NCI-H345 treated with DMSO at 0.1 percent for 48 hours (cell line): ENCODE data around the gene CD84.
"Not testable (repeated sequence)": the region's sequence is repeated elsewhere in the genome, so short reads cannot be mapped to it uniquely, and the experiment has no call there.

ENCODE experiments used
- DNase-seq: peaks from one replicate; lab custom pipeline; 2025; ENCODE audit not compliant: unreplicated experiment; lab: John Stamatoyannopoulos, UW

The CD84 gene

DNA sequence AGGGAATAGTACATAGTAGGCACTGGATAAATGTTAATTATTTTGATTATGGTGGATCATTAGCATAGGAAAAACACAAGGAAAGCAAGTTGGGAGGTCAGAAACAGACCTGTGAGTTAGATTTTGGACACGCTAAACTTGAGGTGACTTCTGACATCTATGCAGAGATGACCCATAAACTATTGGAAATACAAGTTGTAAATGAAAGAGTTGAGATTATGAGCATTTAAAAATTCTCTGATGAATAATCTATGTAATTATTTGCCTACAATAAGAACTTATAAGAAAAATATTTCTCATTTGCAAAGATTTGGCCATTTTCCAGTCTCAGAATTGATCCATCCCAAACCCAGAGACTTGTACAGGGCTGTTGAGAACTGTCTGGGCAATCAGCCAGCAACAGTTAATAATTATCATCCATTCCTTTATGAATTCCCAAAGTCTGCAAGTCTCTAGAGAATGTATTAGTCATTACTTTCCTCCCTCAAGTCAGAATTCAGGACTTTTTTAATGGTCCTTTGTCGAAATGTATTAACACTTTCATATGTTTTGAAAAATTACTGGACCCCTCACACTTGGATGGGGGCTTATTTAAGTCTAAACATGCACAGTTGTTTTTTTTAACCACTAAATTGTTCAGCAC, 36.9 kb downstream of the CD84 start:
- DNase-seq, result no peak

DNA sequence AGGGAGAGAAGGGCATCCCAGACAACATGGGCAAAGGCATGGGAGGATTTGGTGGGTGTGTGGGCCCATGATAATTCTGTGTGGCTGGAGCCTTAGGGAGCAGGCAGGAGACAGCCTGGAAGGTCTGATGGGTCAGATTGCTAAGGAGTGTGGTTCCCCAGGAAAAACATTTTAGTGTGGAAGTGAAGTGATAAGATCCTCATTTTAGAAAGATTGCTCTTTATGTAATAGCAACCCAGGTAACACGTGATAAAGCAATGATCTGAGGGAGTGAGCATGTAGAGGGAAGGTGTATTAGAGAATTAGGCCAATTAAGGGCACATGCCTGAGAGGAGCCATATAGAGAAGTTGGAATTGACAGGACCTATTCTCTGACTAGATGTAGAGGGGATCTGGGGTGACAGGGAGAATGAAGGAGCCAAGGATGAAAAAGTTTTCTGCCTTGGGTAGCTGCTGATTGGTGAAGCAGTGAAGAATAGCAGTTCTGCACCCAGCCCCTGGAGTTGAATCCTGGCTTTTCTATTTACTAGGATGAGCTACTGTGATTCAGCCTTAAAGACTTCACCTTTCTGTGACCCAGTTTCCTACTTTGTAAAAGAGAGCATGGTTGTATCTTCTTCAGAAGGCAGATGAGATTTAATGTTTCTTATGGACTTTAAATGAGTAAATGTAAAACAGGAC, 37.5 kb downstream of the CD84 start:
- no peak for DNase-seq

DNA sequence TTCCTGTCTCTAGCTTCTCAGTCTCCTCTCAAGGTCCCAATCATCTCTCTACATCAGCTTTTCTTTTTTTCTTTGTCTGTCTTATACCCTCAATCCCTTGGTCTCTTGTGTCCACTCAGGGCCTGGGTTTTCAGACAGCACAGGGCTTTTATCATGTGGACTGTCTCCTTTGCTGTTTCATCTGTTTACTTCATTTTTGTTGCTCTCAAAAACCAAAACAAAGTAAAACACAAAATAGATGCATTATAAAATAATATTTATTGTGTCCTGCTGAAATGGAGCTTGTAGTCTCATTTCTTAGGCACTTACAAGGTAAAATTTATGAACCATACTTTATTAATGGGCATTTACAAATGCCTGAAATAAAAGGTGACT, 38.5 kb downstream of the CD84 start:
- no peak for DNase-seq

DNA sequence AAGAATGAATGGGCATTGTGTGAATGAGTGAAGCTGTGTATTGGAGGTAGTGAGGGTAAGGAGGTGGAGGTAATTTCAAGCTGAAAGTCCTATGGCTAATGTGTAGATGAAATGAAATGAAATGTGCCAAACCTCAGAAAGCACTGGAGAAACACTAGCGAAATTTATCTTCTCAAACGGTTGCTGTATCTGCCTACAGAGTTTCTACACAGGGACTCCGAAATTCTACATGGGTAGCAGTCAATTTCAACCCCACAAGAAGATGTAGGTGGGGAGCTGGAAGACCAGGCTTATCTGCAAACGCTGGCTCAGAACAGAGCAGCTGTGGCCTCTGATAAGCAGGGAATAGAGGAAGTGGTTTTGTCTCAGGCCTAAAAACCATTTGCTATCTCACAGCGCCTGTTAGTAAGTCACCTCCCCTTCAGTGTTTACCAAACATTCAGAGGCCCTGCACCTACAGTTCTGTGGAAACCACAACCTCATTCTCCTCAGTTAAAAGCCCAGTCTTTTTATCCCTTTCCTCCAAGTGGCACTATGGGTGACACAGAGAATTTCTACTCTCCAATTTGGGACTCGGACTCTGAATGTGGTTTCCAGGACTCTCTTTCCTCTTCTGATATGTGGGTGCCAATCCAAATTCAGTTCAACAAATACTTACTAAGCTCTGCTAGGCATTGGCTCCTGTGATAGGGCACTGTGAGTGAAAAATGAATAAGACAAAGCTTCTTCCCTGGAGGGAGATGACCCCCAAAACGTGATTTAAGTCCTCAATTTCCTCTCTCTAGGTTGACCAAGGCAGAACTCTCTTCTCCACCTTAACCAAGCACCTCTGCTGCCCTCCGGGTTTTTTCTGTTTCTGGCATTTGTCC, 39.1 kb downstream of the CD84 start:
- no peak for DNase-seq

DNA sequence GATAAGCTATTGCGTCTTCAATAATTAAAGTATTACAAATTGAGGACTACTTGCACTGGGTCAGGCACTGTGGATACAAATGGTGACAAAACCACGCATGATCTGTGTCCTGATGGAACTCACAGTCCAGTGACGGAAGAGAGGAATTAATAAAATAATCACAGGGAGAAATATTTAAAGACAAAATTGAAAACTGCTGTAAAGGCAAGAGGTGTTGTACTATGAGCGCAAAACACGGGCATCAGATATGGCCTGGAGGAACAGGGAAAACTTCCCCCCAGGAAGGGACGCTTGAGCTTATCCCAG, 39.7 kb downstream of the CD84 start:
- no peak for DNase-seq

DNA sequence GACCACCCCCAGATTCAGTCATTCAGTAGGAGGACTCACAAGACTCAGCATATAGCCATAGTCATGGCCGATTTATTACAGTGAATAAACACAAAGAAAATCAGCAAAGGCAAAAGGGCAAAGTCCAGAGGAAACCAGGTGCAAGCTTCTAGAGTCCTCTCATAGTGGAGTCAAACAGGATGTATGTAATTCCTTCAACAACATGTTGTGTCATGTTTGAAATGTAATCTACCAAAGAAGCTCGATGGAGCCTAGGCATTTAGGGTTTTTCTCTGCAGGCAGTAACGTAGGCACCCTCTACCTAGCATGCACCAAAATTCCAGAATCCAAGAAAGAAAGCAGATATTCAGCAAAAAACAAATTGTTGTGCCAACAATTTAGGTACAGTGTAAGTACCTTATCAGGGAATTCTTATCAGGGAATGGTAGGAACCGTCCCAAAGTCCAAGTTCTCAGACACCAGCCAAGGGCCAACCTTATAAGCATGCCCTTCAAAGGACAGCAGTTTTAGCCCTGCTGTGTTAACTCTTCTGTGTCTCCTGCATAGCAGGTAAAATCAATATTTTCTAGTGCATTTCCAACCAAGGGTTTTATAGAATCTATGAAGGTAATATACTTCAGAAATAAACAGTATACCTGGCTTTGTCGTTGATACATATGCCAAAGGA, 40.2 kb downstream of the CD84 start:
- DNase-seq, result no peak

DNA sequence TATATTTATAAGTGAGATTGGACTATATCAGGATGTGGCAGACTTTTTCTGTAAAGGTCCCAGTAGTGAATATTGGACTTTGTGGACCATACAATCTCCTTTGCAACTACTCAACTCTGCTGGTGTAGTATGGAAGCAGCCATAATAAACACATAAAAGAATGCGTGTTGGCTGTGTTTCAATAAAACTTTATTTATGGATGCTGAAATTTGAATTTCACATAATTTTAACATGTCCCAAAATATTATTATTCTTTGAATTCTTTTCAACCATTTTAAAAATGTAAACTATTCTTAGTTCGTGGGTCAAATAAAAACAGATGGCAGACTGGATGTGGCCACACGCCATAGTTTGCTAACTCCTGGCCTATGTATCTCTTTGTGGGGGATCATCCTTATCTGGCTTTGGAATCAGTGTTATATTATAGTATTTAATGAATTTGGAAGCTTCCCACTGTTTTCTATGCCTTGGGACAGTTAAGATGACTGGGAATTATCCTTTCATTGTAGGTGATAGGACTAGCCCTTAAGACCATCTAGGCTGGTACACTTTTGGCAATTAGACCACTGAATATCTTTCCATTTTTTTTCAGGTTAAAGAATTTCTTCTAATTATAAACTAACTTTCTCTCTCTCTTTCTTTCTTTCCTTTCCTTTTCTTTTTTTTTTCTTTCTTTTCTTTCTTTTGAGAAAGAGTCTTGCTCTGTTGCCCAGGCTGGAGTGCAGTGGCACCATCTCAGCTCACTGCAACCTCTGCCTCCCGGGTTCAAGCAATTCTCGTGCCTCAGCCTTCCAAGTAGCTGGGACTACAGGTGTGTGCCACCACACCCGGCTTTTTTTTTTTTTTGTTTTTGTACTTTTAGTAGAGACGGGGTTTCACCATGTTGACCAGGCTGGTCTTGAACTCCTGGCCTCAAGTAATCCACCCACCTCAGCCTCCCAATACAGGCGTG, 41.3 kb downstream of the CD84 start:
- no peak for DNase-seq

DNA sequence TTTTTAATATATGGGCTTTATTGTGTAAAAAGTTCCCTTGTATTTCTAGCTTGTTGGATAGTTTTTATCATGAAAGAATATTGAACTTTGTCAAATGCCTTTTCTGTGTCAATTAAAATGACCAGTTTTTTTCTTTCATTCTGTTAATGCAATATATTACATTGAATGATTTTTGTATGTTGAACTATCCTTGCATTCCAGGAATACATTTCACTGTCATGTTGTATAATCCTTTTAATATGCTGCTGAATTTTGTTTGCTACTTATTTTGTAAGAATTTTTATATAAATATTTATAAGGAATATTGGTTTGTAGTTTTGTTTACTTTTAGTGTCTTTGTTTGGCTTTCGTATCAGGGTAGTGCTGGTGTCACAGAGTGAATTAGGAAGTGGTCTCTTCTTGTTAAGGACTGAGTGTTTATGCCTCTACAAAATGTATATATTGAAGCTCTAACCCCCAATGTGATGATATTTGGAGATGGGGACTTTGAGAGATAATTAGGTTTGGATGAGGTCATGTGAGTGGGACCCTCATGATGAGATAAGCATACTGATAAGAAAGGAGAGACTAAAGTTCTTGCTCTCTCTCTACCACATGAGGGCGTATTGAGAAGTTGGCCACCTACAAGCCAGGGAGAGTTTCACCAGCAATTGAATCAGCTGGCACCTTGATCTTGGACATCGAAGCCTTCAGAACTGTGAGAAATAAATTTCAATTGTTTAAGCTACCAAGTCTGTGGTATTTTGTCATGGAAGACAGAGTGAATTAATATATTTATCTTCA, 44.3 kb downstream of the CD84 start:
- no peak for DNase-seq

DNA sequence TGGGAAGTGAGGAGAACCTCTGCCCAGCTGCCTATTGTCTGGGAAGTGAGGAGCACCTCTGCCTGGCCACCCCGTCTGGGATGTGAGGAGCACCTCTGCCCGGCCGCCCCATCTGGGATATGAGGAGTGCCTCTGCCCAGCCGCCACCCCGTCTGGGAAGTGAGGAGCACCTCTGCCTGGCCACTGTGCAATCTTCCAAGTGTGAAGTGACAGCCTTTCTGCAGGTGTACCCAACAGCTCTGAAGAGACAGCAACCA, 46.8 kb downstream of the CD84 start:
- DNase-seq, result not testable (repeated sequence)

DNA sequence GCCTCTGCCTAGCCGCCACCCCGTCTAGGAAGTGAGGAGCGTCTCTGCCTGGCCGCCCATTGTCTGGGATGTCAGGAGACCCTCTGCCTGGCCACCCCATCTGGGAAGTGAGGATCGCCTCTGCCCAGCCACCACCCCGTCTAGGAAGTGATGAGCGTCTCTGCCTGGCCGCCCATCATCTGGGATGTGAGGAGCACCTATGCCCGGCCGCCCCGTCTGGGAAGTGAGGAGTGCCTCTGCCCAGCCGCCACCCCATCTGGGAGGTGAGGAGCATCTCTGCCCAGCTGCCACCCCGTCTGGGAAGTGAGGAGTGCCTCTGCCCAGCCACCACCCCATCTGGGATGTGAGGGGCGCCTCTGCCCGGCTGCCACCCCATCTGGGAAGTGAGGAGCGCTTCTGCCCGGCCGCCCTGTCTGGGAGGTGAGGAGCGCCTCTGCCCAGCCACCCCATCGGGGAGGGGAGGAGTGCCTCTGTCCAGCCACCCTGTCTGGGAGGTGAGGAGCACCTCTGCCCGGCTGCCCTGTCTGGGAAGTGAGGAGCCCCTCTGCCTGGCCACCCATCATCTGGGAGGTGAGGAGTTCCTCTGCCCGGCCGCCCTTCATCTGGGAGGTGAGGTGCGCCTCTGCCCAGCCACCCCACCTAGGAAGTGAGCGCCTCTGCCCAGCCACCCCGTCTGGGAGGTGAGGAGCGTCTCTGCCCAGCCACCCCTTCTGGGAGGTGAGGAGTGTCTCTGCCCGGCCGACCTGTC, 47.3 kb downstream of the CD84 start:
- not testable (repeated sequence) for DNase-seq

DNA sequence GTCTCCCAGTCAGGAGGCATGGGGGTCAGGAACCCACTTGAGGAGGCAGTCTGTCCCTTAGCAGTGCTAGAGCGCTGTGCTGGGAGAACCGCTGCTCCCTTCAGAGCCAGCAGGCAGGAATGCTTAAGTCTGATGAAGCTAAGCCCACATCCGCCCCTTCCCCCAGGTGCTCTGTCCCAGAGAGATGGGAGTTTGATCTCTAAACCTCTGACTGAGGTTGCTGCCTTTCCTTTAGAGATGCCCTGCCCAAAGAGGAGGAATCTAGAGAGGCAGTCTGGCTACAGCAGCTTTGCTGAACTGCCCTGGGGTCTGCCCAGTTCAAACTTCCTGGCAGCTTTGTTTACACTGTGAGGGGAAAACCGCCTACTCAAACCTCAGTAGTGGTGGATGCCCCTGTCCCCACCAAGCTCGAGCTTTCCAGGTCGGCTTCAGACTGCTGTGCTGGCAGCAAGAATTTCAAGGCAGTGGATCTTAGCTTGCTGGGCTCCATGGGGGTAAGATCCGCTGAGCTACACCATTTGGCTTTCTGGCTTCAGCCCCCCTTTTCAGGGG, 49.8 kb downstream of the CD84 start:
- not testable (repeated sequence) for DNase-seq

DNA sequence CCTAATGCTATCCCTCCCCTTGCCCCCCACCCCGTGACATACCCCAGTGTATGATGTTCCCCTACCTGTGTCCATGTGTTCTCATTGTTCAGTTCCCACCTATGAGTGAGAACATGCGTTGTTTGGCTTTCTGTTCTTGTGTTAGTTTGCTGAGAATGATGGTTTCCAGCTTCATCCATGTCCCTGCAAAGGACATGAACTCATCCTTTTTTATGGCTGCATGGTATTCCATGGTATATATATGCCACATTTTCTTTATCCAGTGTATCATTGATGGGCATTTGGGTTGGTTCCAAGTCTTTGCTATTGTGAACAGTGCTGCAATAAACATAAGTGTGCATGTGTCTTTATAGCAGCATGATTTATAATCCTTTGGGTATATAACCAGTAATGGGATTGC, 55.5 kb downstream of the CD84 start:
- DNase-seq, result not testable (repeated sequence)

DNA sequence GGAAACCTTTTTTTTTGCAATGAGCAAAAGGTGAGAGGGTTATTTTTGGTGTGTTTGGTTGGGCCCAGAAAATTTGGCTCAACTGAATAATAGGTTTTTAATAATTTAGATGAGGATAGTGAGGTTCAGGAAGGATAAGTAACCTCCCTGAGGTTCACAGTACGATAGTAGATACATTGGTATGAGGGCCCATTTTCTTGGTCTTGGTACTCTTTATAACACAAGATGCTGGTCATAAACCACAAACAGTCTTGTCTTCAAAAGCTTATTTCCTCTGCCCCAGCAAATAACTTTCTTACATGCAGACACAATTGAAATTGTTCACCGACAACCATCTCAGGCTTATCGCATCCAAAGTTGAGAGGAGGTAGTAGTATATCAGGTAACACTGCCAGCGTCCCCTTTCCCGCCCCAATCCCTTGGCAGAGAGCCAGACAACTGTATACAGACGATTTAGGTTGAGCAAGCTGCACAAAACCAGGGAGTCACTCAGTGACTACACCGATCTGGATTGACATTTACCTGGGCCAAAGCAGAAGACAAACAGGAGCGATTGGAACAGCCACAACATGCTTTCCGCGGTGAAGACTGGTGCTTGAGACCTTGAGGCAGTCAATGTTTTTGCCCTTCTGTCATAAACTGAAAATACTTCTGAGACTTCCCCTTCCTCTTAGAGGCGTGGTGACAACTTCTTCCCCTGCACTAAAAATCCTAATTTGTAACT, 56.5 kb downstream of the CD84 start, which contains the start of gene SLAMF6:
SLAMF6 (minus strand) TSS at position 634 of the 724 bp plus-strand sequence; CDS start at position 571, 63 bp downstream.
- no peak for DNase-seq

DNA sequence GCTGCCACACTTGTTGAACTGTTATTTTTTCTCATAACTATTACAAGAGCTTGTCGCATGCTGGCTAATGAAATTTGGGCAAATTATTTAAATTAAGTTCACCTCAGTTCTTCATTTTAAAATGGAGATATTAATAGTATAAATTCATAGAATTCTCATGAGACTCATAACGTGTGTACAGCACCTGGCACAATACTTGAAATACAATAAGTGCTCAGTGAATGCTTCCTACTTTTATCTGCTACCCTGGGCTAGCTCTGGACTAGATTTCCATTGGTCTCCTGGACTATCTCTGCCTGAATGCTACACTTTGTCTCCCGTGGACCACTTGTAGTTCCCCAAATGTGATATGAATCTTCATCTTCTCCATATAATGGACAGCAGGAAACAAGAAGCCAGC, 57.2 kb downstream of the CD84 start:
- no peak for DNase-seq

DNA sequence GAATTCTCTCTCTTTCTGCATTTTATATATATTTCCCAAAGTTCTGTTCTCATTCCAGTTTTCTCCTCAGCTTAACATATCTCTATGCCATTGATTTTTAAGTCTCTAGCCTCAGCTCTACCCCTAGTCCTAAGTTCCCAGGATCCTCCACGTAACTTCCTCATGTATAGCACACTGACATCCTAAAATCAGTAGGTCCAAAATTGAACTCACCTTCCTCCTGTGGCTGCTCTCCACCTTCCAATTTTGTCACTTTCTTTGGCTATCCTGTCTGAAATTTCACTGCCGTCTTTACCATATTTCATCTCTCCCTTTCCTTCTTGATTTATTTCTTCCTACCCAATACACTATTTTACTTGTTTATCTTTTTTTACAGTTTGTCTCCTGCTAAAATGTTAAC, 57.7 kb downstream of the CD84 start:
- no peak for DNase-seq

DNA sequence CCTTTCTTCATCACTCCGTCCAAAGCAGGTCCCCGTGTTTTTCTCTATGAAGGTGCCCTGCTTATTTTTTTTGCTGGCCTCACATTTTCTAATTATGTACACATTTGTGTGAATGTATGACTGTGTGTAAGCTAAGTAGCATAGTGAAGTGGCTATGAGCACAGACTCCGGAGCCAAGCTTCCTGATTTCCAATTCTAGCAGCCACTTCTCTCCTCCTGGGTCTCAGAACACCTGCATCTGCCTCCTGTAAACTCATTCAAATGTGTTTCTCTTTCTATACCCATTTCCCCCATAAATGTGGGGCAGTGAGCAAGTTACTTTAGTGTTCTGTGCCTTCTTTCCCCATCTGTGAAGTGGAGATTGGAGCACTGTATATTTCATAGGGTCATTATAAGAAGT, 58.3 kb downstream of the CD84 start:
- DNase-seq, result no peak

DNA sequence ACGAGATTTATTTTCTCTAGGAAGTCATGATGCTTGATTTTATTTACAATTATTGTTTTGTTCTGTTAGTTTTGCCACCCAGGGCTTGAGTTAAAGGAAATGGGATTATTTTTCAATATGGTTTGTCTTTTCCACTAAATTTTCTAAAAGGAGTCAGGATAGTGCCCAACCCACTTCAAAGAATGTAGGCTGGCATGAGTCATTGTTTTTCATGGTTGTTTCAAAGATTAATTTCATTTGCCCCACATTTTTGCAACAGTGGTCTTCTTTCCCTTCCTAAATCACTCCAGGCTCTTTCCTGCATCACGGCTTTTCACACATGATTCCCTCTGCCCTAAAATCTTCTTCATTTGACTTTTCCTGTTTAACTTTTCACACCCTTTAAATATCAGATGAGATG, 58.7 kb downstream of the CD84 start:
- DNase-seq, result no peak
